GM18867 (cell line): ENCODE measurements around the gene DHRS7B.
"Not testable (repeated sequence)": the region's sequence is repeated elsewhere in the genome, so short reads cannot be mapped to it uniquely, and the experiment has no call there.

Experiments
- ATAC-seq: cut with Tn5 transposase; IDR thresholded peaks from one replicate; pipeline ENCODE4 v1.9.1; 2021; ENCODE audit warnings: mild to moderate bottlenecking, moderate library complexity; ENCODE audit not compliant: unreplicated experiment

Gene DHRS7B

DNA sequence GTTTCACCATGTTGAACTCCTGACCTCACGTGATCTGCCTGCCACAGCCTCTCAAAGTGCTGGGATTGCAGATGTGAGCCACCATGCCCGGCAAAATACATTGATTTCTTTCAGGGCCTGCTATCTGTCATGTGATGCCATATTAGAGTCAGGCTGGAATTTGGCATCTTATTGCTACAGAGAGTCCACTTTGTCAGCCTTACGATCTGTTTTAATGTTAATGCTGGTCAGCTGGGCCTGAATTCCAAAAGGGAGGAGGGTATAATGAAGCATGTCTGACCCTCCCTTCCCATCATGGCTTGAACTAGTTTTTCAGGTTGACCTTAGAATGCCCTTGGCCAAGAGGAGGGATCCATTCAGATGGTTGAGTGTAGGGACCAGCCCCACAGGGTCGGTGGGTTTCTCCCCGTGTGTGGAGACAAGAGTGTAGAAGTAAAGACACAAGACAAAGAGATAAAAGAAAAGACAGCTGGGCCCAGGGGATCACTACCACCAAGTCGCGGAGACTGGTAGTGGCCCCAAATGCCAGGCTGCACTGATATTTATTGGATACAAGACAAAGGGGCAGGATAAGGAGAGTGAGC is 19.6 kb upstream of the DHRS7B start:
- not testable (repeated sequence) for ATAC-seq

DNA sequence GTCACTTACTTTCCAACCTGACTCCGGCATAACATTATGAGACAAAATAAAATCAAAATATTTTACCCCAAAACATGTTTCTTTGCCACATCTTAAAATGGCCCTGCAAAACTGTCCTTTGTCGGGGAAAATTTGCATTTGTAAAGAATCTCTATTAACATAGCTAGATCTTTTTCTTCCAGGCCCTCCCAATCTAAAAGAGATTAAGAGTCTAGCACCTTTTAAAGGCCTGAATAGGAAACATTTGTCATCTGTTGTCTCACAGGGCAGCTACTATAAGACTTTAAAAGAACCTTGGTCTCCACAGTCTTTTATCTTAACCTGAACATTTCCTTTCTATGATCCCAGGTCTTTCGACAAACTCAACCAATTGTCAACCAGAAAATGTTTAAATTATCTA is 18.1 kb upstream of the DHRS7B start:
- ATAC-seq: no peak

- no peak for ATAC-seq
Measured at GRCh38 chr17:21113049-21113690, 13.6 kb upstream of the DHRS7B start.

GRCh38 chr17:21113716-21114115 is 13.0 kb upstream of the DHRS7B start:
- ATAC-seq: no peak

- not testable (repeated sequence) for ATAC-seq
Measured at GRCh38 chr17:21114791-21115190, 12.0 kb upstream of the DHRS7B start.

DNA sequence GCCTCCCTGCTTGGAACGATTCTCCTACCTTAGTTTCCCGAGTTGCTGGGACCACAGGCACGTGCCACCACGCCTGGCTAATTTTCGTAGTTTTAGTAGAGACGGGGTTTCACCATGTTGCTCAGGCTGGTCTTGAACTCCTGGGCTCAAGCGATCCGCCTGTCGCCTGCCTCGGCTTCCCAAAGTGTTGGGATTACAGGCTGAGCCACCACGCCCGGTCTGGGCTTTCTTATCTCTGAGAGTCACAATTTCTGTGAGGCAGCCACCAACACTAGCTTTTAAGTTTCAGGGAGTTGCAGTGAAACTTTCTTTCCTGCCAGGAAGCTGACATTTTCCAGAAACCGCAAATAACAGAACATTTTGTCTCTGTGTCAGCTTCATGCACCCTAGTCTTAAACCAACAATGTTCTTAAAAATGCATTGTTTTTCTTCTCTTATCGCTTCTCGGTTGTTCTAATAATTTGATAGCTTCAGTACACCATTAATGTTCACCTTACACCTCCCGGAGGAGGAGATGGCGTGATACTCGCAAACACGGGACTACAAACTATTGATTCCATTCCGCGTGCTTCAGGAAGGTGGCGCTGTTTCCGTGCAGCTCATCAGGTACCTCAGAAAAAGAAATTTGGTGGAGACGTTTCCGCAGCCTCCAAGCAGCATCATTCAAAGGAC is 7.4 kb upstream of the DHRS7B start:
- ATAC-seq: no peak

DNA sequence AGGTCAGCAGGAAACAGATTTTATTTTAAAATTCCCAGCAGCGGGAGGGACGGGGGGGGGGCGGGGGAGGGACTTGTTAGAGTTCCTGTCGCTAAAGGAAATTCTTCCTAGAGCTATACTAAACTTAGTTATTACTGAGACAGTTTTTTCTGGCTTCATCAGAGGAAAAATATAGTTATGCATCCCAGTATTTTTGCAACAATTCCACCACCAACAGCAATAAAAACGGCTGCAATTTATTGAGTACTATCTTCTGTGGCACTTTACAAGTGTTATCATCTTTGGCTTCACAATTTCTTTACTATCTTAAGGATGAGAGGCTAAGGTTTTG is 6.9 kb upstream of the DHRS7B start:
- no peak for ATAC-seq

GRCh38 chr17:21124086-21124485 is 2.7 kb upstream of the DHRS7B start:
- no peak for ATAC-seq

GRCh38 chr17:21124517-21124916 is 2.2 kb upstream of the DHRS7B start:
- not testable (repeated sequence) for ATAC-seq

- ATAC-seq: no peak
Measured at GRCh38 chr17:21125862-21126261, 902 bp upstream of the DHRS7B start.

GRCh38 chr17:21127509-21128077 is 829 bp downstream of the DHRS7B start:
- ATAC-seq: no peak

DNA sequence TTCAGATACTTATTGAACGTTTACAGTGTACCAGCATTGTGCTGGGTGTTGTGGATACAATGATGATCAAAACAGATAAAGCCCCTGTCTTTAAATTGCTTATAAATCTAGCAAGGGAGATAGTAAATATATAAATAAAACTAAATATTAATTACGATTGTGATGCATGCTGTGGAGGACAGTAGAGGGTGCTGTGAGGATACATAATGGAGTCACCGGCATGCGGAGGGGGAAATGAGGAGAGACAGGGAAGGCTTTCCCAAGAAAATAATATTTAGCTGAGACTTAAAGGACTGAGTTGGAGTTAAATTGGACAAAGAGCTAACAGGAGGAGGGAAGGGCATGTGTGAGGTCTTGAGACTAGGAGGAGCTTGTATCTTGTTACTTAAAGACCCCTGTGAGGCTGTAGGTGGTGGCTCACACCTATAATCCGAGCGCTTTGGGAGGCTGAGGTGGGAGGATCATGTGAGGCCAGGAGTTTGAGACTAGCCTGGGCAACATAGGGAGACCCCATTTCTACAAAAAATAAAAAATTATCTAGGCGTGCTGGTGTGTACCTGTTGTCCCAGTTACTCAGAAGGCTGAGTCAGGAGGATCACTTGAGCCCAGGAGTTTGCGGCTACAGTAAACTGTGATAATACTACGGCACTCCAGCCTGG is 2.4 kb downstream of the DHRS7B start:
- ATAC-seq: no peak

DNA sequence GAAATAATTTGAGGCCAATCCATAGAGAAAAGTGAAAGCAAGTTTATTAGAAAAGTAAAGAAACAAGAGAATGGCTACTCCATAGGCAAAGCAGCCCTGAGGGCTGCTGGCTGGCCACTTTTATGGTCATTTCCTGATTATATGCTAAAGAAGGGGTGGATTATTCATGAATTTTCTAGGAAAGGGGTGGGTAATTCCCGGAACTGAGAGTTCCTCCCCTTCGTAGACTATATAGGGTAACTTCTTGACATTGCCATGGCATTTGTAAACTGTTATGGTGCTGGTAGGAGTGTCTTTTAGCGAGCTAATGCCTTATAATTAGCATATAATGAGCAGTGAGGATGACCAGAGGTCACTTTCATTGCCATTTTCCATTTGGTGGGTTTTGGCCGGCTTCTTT is 4.4 kb downstream of the DHRS7B start:
- no peak for ATAC-seq

- ATAC-seq: no peak
Measured at GRCh38 chr17:21132428-21132827, 5.7 kb downstream of the DHRS7B start.

DNA sequence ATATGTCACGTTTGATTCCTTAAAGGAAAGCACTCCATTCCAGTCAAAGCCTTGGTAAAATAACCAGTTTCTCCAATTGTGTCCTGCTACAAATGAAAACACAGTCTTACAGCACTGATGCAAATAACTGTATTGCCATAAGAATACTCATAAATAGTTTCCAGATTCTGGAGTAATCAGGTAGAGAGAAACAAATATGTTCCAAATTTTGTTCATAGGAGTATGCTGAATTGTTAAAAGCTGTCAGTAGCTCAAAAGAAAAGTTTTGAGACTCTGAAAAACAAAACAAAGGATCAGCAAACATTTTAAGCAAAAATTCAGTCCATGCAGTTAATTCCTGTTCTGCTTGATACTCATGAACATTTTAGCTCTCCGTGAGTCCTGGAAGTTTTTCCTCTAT is 7.8 kb downstream of the DHRS7B start:
- ATAC-seq: no peak

DNA sequence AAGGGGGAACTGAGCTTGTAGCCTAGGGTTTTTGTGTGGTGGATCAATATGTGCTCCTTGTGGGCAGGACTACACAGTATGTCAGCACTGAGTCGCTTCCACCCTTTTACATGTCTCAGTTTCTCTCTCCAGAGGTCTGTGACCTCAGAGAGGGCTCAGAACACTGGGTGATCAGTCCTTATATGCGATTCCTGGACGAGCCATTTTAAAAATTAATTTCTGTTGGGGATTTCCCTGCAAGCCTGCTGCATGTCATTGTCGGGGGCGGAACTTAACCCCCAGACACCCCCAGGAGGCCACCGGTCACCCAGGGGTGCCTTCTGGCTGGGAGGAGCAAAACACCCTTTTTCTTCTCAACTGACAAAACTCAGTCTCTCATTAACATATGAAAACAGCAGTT is 14.1 kb downstream of the DHRS7B start:
- ATAC-seq: no peak

DNA sequence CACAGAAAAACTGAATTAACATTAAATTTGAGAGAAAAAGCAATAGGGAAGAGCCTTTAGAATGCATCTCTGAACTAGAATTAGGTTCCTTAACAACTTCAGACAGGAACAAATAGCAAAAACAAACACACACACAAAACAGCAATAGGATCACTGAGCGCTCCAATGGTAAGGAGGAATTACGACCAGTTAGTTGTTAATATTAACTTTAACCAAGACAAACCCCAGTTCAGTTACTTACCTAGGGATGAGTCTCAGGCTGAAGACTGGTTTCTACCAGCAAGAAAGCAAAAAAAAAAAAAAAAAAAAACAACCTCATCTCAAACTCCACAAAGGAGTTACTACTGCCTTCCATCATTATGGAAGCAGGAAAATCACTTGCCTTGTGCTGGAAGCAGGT is 14.6 kb downstream of the DHRS7B start:
- no peak for ATAC-seq

- not testable (repeated sequence) for ATAC-seq
Measured at GRCh38 chr17:21142065-21142464, 15.3 kb downstream of the DHRS7B start.

- ATAC-seq: no peak
Measured at GRCh38 chr17:21143695-21144094, 16.9 kb downstream of the DHRS7B start.

DNA sequence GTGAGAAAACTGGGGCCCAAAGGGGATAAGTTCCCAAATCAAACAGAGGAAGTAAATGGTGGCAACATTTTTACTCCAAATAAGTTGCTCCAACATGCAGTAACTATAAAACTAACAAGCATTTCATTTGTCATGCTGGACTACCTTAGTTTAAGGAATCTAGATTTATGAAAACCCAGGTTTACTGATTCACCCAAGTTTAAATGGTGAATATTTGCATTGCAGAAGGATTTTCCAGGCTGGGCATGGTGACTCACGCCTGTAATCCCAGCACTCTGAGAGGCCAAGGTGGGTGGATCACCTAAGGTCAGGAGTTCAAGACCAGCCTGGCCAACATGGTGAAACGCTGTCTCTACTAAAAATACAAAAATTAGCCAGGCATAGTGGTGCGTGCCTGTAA is 17.5 kb downstream of the DHRS7B start:
- ATAC-seq: not testable (repeated sequence)

GRCh38 chr17:21146362-21147015 is 19.7 kb downstream of the DHRS7B start:
- ATAC-seq: no peak
